Astrocyte of the cerebellum (primary cell): ENCODE measurements around the gene POU2AF3.

Experiments used
- DNase-seq: peaks from one replicate; pipeline ENCODE4 v3.0.0-alpha.2; 2011; ENCODE audit warnings: low read depth
- H3K4me3 ChIP-seq: 2 replicates; pipeline ENCODE4 v1.5.1; 2011; ENCODE audit warnings: mild to moderate bottlenecking, low read depth, low read length, moderate library complexity
- in situ Hi-C: cut with HindIII; loops from 2 replicates; pipeline ENCODE4 v1.10.0; 2017; ENCODE audit warnings: low sequenced_read_pairs
- TF ChIP-seq, protein P1 (sequence below): IDR thresholded peaks from 2 replicates; pipeline ENCODE4 v1.5.1; 2012; ENCODE audit warnings: low read length, low read depth, moderate library complexity, mild to moderate bottlenecking; ENCODE audit errors: missing control alignments

POU2AF3 gene

GRCh38 chr11:111324277-111324720, 26.0 kb downstream of the POU2AF3 start:
- DNase-seq, result peak; percentile 15
- H3K4me3 ChIP-seq, result no peak overlapping the region
- TF ChIP-seq, protein P1, sequence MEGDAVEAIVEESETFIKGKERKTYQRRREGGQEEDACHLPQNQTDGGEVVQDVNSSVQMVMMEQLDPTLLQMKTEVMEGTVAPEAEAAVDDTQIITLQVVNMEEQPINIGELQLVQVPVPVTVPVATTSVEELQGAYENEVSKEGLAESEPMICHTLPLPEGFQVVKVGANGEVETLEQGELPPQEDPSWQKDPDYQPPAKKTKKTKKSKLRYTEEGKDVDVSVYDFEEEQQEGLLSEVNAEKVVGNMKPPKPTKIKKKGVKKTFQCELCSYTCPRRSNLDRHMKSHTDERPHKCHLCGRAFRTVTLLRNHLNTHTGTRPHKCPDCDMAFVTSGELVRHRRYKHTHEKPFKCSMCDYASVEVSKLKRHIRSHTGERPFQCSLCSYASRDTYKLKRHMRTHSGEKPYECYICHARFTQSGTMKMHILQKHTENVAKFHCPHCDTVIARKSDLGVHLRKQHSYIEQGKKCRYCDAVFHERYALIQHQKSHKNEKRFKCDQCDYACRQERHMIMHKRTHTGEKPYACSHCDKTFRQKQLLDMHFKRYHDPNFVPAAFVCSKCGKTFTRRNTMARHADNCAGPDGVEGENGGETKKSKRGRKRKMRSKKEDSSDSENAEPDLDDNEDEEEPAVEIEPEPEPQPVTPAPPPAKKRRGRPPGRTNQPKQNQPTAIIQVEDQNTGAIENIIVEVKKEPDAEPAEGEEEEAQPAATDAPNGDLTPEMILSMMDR, result no peak
- in situ Hi-C loops, result no loop called here

GRCh38 chr11:111325259-111325658, 26.9 kb downstream of the POU2AF3 start:
- H3K4me3 ChIP-seq, result no peak overlapping the region
- in situ Hi-C loops, result no loop called here
- no peak for DNase-seq
- TF ChIP-seq, protein P1, result no peak

DNA sequence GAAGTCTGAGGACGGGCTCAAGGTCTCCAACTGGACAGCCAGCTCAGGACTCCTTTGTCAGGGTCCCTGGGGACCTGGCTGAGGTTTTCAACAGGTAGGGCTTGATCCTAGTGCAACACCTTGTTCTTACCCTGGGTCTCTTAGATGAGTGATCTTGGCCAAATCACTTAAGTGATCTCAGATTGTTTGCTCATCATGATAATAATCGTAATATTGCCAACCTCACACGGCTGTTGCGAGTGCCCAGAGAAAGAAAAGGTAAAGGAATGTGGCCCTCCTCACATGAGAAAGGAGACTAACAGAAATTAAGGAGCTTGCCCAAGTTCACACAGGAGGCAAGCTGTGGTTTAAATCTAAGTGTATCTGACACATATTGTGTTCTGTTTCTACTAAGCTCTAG, 28.5 kb downstream of the POU2AF3 start:
- in situ Hi-C loops, result no loop called here
- TF ChIP-seq, protein P1, result no peak
- no peak for DNase-seq
- H3K4me3 ChIP-seq, result no peak overlapping the region

DNA sequence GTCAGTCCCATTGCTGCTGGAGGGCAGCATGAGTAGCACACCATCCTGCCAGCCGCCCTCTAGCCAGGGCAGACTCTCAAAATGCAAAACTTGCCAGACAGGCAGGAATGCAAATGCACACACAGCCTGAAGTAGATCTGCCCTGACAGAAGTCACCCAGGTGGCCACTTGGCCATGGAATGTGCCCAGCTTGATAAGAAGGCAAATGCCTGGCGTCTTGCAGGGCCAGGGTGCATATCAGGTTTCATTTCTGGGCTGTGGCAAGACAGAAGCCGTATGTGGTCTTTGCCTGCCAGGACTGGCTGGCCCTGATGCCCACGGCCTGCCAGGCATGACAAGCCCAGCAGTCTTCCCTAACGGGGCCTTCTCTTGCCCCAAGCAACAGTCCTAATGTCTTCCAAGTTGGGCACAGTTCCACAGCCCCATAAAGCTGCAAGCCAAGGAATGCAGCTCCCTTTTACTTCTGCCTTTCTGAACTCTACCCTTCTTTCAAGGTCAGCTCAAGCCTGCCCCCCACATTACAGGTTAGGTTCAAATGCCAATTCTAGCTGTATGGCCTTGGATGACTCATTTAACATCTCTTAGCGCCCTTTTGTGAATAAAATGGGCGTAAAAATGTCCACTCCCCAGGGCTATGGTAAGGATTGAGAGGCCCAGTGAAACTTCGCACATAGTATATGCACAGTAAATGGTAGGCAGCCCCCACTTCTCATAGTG, 29.7 kb downstream of the POU2AF3 start:
- no peak for DNase-seq
- in situ Hi-C loops, result no loop called here
- TF ChIP-seq, protein P1, result no peak
- H3K4me3 ChIP-seq, result no peak overlapping the region

DNA sequence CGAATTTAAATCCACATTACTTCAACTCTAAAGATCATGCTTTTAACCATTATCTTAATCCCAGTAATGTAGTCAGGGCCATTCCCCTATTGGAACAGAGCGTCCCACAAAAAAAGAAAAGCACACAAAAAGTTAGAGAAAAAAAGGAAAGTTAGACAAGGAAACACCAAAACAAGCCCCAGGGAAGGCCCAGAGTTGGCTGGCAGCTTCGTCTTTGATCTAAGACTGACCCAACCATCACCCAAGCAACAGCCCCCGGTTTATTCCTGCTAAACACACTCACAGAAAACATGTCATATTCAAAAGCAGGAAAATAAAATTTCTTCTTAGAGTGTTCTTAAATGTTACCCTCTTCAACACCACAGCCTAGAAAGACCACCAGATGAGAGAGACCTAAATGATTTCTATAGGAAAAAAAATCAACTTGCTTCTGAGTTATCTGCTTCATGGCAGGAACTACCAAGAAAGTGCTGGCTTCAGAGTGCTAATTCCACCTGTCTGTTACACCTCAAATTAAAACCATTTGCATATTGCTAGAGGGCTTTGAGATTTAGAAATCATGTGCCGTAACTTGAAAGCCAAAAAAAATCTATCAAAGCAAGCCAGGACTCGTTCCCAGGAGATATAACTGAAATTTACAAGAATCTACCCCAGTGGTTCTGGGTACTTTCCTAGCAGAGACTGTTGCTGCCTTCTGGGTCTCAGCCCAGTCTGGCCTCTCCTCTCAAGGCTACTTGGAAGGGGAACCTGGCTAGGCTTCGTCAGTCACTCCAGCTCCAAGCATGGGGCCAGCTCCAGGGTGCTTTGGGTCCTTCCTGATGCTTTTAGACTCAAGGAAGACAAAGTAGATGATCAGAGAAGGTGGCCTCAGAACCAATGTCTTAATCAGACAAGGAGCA, 31.2 kb downstream of the POU2AF3 start:
- no peak overlapping the region for H3K4me3 ChIP-seq
- DNase-seq, result no peak
- TF ChIP-seq, protein P1, result no peak
- in situ Hi-C loops, result no loop called here

DNA sequence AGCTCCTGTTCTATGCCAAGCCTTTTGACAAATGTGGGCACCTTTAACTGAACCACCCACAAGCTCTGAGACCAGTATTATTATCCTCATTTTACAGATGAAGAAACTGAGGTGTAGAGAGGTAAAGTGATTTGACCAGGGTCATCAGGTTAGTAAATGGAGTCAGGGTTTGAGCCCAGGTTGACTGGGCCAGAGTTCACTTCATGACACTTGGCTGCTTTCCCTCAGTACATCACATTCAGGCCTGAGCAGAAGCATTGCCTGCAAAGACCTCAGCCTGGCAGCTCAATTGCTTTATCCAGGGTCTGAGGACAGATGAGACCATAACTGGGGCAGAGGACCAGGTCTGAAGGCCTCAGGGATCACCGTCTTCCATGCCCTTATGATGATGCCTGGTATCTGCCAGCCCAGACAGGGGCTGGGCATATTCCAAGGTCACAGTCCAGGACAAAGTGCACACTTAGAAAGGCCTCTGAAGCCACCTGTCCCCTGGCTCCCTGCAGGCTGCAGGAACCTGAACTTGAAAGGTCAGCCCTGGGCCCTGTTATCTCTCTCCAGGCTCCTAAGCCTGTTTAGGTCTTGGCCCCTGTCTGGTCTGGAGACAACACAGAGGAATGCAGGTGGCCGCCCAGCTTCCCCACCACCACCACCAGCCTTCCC, 32.0 kb downstream of the POU2AF3 start:
- in situ Hi-C loops, result no loop called here
- TF ChIP-seq, protein P1, result no peak
- H3K4me3 ChIP-seq, result no peak overlapping the region
- no peak for DNase-seq
